ENCODE data around the gene RTN4RL2.
A peak's percentile ranks its signal among the peaks of the same experiment; 100 is the strongest.

The RTN4RL2 gene

DNA sequence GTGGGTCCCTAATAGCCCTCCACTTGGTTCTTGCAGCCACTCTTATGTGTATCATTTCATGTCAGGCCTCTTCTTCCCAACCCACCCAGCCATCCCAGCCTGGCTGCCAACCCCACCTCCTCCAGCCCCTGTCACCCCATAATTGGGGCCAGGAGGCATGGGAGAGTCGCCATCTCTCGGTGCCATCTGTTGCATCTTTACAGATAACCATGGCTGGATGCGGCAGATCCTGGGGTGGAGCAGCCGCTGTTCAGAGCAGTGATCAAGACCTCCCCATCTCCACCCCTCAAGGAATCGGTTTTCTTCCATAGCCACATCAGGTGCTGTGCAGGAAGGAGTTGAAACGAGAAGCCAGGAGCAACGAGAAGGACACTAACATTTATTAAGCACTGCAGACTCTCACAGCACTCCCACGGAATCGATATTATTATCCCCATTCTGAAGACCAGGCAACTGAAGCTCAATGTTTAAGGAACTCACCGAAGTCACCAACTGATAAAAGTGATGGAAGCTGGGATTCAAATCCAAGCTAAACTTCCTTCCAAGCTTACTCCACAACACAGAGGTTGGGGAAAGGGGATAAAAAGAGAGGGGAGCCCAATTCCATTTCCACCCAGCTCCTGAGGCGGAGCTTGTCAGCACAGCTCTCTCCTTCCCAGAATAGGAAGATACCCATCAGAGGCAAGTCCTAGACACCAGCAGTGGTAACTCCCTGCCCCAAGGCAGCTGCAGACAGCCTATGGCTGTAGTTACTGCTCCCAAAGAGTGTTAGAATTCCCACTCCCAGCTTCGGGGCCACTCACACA lies 52.5 kb downstream of the RTN4RL2 start:
- no peak overlapping the region for H3K4me3 ChIP-seq (ENCODE audit: low read depth, low read length)
- in situ Hi-C loops (cut with HindIII; ENCODE audit: low sequenced_read_pairs) = no loop called here
- TF ChIP-seq, protein P1, sequence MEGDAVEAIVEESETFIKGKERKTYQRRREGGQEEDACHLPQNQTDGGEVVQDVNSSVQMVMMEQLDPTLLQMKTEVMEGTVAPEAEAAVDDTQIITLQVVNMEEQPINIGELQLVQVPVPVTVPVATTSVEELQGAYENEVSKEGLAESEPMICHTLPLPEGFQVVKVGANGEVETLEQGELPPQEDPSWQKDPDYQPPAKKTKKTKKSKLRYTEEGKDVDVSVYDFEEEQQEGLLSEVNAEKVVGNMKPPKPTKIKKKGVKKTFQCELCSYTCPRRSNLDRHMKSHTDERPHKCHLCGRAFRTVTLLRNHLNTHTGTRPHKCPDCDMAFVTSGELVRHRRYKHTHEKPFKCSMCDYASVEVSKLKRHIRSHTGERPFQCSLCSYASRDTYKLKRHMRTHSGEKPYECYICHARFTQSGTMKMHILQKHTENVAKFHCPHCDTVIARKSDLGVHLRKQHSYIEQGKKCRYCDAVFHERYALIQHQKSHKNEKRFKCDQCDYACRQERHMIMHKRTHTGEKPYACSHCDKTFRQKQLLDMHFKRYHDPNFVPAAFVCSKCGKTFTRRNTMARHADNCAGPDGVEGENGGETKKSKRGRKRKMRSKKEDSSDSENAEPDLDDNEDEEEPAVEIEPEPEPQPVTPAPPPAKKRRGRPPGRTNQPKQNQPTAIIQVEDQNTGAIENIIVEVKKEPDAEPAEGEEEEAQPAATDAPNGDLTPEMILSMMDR (IDR thresholded peaks at IDR 0.05; ENCODE audit: low read depth, low read length) = no peak
- no peak for DNase-seq (ENCODE audit: low read depth, low spot score)

DNA sequence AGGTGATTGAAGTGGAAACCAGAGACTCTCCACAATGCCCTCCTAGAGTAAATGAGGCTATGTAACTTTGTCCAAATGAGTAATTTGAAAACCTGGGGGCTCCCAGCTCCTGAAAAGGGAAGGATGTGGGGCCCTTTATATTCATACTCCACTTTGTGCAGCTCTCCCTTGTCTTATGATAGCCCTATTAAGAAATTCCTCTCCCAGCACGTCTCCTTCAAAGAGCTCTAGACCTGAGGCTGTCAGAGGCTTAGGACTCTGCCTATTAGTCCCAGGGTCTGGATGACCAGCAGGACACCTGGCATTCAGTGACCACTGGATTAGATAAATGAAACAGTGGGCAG lies 53.1 kb downstream of the RTN4RL2 start:
- TF ChIP-seq, protein P1 (IDR thresholded peaks at IDR 0.05; ENCODE audit: low read depth, low read length) = no peak
- no peak overlapping the region for H3K4me3 ChIP-seq (ENCODE audit: low read depth, low read length)
- DNase-seq (ENCODE audit: low read depth, low spot score) = no peak
- in situ Hi-C loops (cut with HindIII; ENCODE audit: low sequenced_read_pairs) = no loop called here

DNA sequence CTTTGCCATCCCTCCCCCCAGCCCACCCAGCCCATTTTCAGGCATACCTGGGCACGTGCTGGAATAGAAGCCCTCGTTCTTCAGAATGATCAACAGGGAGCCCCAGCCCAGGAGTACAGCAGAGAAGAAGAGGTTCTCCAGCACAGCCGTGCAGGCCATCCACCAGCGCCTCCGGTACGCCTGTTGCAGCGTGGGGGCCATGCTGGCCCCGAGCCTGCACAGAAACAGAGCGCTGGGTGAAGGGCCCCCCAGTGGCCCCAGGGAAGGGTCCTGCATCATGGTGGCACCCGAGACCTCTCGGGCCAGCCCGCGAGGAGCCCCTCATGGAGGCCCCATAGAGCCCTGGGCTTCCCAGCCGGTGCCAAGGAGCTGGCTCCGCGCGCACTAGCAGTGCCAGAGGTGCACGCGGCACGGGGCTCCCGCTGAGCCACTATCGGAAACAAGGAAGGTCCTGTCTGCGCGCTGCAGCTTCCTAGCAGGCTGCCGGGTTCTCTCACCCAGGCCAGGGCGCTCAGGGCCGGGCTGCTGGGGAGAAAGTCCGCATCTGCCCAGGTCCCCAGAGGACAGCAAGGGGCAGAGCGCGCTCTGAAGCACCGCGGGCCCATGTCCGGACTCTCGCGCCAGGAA lies 53.7 kb downstream of the RTN4RL2 start:
- H3K4me3 ChIP-seq (ENCODE audit: low read depth, low read length) = peak overlapping the region; percentile 71
- in situ Hi-C loops (cut with HindIII; ENCODE audit: low sequenced_read_pairs) = no loop called here

DNA sequence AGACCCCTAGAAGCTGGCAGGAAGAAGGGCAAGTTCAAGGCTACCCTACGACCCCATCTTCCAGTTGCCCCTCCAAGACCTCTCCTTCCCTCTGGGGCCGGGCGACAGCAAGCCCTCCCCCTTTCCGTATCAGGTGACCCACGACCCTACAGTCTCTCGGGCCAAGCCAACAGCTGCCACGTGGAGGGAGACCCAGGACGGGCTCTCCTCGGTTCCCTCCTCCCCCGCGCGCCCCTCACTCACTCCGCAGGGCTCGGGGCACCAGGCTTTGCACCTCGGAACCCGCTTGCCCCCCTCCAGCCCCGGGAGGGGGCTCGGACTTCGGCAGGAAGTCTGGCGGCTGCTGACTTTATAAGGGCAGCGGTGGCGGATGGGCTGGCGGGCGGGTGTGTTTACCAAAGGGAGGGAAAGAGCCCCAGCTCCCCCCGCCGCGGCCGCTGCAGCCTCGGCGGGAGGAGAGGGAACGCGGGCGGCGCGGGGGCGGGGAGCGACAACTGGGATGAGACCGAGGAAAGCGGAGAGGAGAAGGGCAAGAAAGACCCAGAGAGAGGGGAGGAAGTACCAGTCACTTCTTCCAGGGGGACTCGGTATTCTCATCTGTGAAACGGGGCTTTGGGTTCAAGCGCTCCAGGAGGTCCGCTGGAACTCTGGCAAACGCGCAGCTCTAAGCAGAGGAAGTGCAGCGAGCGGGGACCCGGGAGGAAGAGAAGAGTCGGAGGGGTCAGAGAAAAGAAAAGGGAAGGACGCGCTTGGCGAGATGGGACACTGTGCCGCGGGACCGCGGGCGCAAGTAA lies 54.4 kb downstream of the RTN4RL2 start:
- in situ Hi-C loops (cut with HindIII; ENCODE audit: low sequenced_read_pairs) = no loop called here
- TF ChIP-seq, protein P1 (IDR thresholded peaks at IDR 0.05; ENCODE audit: low read depth, low read length) = no peak
- peak overlapping the region; percentile 71 for H3K4me3 ChIP-seq (ENCODE audit: low read depth, low read length)
- DNase-seq (ENCODE audit: low read depth, low spot score) = peak; percentile 30

More for the DNA sequence above, 53.7 kb downstream of the RTN4RL2 start:
- TF ChIP-seq, protein P1 (IDR thresholded peaks at IDR 0.05; ENCODE audit: low read depth, low read length) = no peak
- peak; percentile 22 for DNase-seq (ENCODE audit: low read depth, low spot score)

DNA sequence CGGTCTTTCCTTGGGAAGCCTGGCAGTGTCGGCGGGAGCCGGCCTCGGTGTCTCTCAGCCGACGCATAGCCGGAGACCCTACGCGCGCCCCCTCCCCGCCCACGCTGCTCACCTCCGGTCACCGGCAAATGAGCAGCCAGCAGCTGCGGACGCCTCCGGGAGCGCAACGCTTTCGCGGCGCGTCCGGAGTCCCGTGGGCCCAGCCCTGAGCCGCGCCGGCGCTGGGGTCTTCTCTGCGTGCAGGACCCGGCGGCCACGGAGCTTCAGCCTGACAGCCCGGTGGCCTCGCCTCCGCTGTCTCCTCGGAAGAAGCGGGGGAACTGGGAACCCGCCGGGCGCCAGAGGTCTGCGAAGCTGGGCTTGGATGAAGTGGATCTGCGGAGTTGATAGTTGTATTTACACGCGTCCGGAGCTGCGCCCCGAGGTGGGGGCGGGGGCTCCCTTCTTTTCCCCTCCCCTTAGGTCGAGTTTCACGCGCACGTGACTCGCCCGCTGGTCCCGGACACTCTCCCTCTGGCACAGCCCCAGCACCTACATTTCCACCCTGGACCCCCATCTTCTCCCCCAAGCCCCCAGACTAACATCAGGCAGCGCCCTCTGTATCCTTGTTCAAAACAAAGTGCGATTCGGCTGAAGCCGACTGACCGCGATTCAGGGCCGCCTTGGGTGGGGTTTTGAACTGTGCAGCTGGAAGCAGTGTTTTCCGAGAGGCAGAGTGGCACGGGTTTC lies 55.2 kb downstream of the RTN4RL2 start, which contains the start of gene SLC43A1:
Gene SLC43A1, minus strand, starts transcription at position 371 of the 729 bp plus-strand sequence. CDS start 1,591 bp downstream, outside the sequence.
- TF ChIP-seq, protein P1 (IDR thresholded peaks at IDR 0.05; ENCODE audit: low read depth, low read length) = no peak
- DNase-seq (ENCODE audit: low read depth, low spot score) = peak; percentile 69
- peak within 1 kb of the TSS; percentile 71 for H3K4me3 ChIP-seq (ENCODE audit: low read depth, low read length)
- in situ Hi-C loops (cut with HindIII; ENCODE audit: low sequenced_read_pairs) = no loop called here

DNA sequence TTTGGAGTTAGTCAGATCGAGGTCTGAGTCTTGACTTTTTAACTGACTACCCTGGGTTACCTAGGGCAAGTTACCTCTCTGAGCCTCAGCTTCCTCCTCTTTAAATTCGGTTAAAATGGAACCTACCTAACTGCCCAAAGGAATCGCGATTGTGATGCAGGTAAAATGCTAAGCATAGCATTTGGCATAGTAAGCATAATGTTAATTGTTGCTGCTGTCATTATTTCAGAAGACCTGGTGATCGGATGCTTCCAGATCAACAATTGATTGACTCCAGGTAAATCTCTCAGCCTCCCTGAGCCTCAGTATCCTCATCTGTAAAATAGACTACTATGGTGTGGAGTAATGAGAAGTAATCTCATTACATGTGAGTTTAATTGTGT lies 55.7 kb downstream of the RTN4RL2 start:
- H3K4me3 ChIP-seq (ENCODE audit: low read depth, low read length) = peak overlapping the region; percentile 71
- TF ChIP-seq, protein P1 (IDR thresholded peaks at IDR 0.05; ENCODE audit: low read depth, low read length) = no peak
- no peak for DNase-seq (ENCODE audit: low read depth, low spot score)
- in situ Hi-C loops (cut with HindIII; ENCODE audit: low sequenced_read_pairs) = no loop called here
